HG03565 (cell line): ENCODE data around the gene DCHS1.

Experiments used
- ATAC-seq: cut with Tn5 transposase; IDR thresholded peaks from one replicate; pipeline ENCODE4 v1.9.1; 2021; ENCODE audit warnings: mild to moderate bottlenecking, moderate library complexity; ENCODE audit not compliant: unreplicated experiment

DCHS1 gene

DNA sequence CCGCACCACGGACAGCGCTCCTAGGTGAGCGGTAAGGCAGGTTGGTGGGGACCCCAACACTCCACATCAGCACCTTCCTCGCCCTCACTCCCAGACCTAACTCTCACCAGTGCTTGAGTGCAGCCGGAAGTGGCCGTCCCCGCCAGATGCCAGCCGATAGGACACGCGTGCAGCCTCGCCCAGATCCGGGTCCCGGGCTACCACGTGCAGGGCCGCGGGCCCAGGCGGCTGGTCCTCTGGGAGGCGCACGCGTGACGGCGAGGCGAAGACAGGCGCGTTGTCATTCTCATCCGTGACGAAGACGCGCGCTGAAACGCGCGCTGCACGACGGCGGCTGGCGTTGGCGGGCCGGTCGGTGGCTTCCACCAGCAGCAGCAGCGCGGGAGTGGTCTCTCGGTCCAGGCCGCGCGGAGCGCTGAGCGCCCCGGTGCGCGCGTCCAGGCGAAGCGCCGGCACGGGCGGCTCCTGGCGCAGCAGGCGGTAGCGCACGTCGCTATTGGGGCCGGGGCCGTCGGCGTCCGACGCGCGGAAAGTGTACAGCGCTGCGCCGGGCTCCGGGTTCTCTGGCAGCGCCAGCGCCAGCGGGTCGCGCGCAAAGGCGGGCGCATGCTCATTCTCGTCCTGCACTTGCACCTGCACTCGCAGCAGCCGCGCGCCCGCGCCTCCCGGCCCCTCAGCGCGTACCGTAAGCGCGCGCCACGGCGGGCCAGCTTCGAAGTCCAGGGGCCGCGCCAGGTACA is 25.5 kb downstream of the DCHS1 start:
- no peak for ATAC-seq

GRCh38 chr11:6629573-6629891 is 26.1 kb downstream of the DCHS1 start:
- no peak for ATAC-seq

DNA sequence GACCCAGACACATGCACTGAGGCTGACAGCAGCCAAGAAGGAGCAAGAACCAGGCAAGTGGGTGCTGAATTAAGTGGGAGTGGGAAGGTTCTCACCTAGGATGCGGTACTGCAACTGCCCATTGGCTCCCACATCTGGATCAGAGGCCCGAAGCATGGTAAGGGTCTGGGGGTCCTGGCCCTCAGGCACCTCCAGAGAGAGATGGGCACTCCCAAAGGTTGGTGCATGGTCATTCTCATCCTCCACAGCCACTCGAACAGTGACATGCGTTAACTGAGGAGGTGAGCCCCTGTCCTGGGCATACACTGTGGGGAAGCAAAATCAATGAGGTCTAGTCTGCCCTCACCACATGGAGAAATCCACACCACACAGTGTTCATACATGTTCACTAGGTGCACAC is 27.1 kb downstream of the DCHS1 start:
- no peak for ATAC-seq

DNA sequence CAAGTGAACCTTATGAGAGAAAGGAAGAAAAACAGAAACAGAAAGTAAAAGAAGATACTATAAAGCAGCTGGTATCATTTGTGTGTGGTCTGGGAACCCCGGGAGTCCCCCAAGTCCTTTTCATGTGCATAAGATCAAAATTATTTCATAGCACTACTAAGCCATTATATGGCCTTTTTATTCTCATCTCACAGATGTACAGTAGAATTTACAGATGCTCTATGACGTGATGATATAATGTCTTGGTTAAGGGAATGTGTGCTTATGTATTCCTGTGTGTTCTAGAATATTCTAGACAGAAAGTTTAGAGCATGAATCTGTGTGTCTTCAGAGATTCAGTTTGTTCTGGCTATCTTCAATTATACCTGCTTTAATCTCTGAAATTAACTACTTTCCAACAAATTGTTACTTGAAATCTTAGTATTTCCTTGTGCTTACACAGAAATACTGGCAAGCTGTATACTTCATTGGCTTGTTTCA is 27.8 kb downstream of the DCHS1 start:
- ATAC-seq, result no peak

DNA sequence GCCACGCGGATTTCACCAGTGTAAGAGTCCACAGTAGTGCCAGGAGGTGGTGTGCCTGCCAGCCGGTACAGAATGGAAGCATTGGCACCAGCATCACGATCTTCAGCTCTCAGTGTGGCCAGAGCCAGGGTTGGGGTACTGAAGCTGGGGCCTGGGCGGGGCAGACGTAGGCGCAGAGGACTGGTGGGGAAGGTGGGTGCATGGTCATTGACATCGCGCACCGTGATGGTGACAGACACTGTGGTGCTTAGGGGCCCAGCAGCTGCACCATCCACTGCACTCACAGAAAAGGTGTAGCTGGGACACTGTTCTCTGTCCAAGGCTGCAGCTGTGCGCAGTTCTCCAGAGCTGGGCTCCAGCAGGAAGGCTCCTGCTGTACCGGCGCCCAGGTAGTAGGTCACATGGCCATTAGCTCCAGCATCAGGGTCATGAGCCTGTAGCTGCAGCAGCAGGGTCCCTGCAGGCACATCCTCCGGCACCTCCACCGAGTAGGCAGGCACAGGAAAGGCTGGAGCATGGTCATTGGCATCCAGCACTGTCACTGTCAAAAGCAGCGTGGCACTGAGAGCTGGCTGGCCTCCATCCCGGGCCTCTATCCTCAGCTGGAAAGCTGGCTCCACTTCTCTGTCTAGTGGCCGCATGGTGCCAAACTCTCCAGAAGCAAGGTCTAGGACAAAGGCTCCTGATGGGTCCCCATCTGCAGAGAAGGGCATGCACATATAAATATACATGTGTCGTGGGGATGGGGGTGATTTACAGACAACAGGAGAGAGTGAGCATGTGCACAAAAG is 28.4 kb downstream of the DCHS1 start:
- no peak for ATAC-seq

GRCh38 chr11:6625832-6626420 is 29.7 kb downstream of the DCHS1 start:
- no peak for ATAC-seq

GRCh38 chr11:6625156-6625831 is 30.3 kb downstream of the DCHS1 start:
- no peak for ATAC-seq

DNA sequence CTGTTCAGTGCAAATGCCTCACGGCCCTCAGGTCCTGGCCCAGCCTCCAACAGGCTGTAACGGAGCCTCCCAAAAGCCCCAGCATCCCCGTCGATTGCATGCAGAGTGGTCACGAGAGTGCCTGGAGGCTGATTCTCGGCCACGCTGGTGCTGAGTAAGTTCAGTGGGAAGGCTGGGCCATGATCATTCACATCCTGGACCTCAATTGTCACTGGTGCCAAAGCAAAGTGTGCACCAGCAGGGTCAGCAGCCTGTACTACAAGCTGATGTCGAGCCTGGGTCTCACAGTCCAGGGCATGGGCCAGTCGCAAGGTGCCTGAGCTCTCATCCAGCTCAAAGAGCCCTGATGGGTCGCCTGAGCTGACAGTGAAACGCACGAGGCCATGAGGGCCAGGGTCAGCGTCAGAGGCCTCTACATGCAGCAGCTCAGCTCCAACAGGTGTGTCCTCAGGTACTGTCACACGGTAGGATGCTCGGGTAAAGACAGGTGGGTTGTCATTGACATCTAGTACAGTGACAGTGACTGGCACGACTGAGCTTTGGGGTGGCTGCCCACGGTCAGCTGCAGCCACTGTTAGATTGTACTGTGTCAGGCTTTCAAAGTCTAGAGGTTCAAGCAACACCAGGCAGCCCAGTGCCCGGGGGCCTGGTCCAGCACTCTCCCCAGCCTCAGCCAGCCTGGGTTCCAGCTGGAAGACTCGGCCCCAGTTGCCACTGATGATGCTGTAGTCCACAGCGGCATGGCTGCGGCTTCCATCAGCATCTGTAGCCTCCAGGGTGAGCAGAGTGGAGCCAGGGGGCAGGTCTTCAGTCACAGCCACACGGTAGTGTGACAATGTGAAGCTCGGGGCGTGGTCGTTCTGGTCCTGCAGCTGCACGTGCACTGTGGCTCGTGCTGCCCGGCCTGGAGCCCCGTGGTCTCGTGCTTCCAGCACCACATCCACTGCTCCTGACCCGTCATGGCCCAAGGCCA is 31.9 kb downstream of the DCHS1 start:
- ATAC-seq, result no peak

GRCh38 chr11:6622261-6623171 is 33.1 kb downstream of the DCHS1 start:
- no peak for ATAC-seq

DNA sequence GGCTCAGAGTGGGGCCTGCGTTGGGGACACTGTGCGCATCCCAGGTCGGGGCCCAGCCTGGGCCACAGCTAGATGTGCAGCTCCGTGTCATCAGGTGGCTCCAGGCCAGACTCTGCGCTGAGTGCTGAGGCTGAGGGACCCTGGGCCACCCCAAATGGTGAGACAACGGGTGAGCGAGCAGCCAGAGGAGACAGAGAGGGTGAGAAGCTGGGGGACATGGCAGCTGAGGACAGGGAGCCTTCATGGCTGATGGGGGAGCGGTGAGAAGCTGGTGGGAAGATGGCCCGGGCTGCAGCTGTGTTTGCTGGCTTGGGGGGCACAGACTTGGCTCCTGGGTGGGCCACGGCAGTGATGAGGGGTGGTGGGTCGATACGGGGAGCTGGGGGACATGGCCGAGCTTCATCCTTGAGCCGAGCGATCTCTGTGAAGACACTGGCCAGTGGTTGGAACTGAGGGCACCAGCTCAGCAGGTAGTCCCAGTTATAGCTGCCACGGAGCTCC is 33.8 kb downstream of the DCHS1 start:
- ATAC-seq, result no peak

DNA sequence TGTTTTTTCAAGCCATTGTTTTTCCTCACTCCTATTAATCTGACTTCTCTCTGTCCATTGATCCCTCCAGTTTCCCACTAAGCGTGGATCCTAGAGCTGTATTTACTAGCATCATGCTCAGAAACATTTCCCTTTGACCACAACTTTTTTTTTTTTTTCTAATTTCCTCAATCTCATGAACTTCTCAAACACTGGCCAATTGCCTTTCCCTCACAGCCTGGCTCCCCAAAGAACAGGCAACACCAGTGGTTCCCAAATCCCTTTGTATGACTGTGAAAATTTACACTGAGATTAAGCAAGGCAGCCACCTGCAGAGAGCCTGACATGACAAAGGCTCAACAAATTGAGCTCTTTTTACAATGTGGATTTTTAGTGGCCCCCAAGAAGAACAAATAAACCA is 35.0 kb downstream of the DCHS1 start:
- no peak for ATAC-seq

DNA sequence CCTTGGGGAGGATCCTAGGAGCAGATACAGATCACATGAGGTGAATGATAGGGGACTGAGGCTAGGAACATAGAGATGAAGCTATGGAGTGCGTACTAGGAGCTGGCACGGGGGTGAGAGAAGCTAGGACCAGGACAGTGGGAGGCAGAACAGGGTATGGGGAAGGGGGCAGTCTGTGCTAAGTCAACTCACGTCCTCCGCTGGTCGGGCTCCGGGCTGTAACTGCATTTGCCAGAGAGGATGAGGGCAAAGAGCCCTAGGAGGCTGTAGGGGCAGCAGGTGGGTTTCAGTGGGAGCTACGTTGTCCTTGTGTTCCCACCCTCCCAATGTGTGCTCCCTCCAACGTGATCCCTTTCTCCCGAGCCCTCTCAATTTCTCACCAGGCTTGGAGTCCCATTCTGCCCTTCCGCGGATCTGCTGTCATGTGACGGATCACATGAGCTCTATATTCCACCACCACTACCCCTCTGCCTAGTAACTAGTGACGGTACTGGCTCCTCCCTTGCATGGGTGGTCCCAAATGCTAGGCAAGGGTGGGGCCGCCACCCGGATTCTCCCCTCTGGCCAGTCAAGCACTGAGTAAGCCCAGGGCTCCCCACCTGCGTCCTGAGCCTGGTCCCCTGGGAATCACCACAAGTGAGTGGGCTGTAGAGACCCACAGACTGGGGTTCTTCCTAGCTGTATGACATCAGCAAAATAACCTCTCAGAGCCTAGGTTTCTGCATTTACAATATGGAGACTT is 36.4 kb downstream of the DCHS1 start, which contains the start of gene TPP1:
TPP1 (minus strand) TSS at position 419 of the 742 bp plus-strand sequence; CDS start at position 397, 22 bp downstream.
- peak; percentile 97 for ATAC-seq

- ATAC-seq, result no peak
Measured at GRCh38 chr11:6618117-6619003, 37.2 kb downstream of the DCHS1 start.

- no peak for ATAC-seq
Measured at GRCh38 chr11:6617315-6617781, 38.3 kb downstream of the DCHS1 start.

GRCh38 chr11:6616596-6617250 is 38.9 kb downstream of the DCHS1 start:
- ATAC-seq, result no peak

- ATAC-seq, result no peak
Measured at GRCh38 chr11:6615882-6616585, 39.6 kb downstream of the DCHS1 start.
